Activated T-cell treated with anti-CD3 and anti-CD28 coated beads for 1 hour (primary cell): ENCODE data around the gene MGAT4A.
"Not testable (repeated sequence)": the region's sequence is repeated elsewhere in the genome, so short reads cannot be mapped to it uniquely, and the experiment has no call there.

ENCODE experiments used
- DNase-seq: peaks from one replicate; pipeline ENCODE4 v3.0.0-alpha.2; 2020; ENCODE audit warnings: low read depth

Gene MGAT4A

GRCh38 chr2:98702858-98703620 is 27.9 kb downstream of the MGAT4A start:
- DNase-seq = no peak

- DNase-seq = no peak
Observed at GRCh38 chr2:98702127-98702802, 28.7 kb downstream of the MGAT4A start.

- DNase-seq = no peak
Observed at GRCh38 chr2:98701230-98701629, 29.7 kb downstream of the MGAT4A start.

- DNase-seq = no peak
Observed at GRCh38 chr2:98698896-98699295, 32.0 kb downstream of the MGAT4A start.

- no peak for DNase-seq
Observed at GRCh38 chr2:98697651-98698337, 33.1 kb downstream of the MGAT4A start.

- DNase-seq = no peak
Observed at GRCh38 chr2:98696200-98696599, 34.7 kb downstream of the MGAT4A start.

- no peak for DNase-seq
Observed at GRCh38 chr2:98695255-98695654, 35.7 kb downstream of the MGAT4A start.

GRCh38 chr2:98693477-98693876 is 37.5 kb downstream of the MGAT4A start:
- no peak for DNase-seq

- no peak for DNase-seq
Observed at GRCh38 chr2:98692090-98693054, 38.6 kb downstream of the MGAT4A start.

- DNase-seq = no peak
Observed at GRCh38 chr2:98691303-98691702, 39.6 kb downstream of the MGAT4A start.

GRCh38 chr2:98685930-98686887 is 44.7 kb downstream of the MGAT4A start:
- no peak for DNase-seq

- DNase-seq = no peak
Observed at GRCh38 chr2:98683728-98684127, 47.2 kb downstream of the MGAT4A start.

GRCh38 chr2:98676742-98677141 is 54.2 kb downstream of the MGAT4A start:
- no peak for DNase-seq

GRCh38 chr2:98674233-98674964 is 56.5 kb downstream of the MGAT4A start:
- DNase-seq = no peak

- no peak for DNase-seq
Observed at GRCh38 chr2:98669675-98670074, 61.3 kb downstream of the MGAT4A start.

- DNase-seq = no peak
Observed at GRCh38 chr2:98665677-98666076, 65.3 kb downstream of the MGAT4A start.

- DNase-seq = no peak
Observed at GRCh38 chr2:98664323-98664722, 66.6 kb downstream of the MGAT4A start.

- DNase-seq = no peak
Observed at GRCh38 chr2:98663511-98664090, 67.3 kb downstream of the MGAT4A start.

- not testable (repeated sequence) for DNase-seq
Observed at GRCh38 chr2:98659491-98659840, 71.5 kb downstream of the MGAT4A start.
